Type B pancreatic cell (in vitro differentiated cells): ENCODE measurements around the gene ICAM3. TPM values are rescaled to one million over a fixed set of nuclear protein-coding genes. Genes with fewer than 3 reads are reported as not detected.

Experiments
- DNase-seq: peaks from one replicate; pipeline ENCODE4 v3.0.0; 2021; ENCODE audit warnings: mixed read lengths; ENCODE audit not compliant: unreplicated experiment; ENCODE audit errors: extremely low spot score
- H3K27ac Mint-ChIP-seq: 2 replicates; pipeline ENCODE4 v1.8.0; 2021; ENCODE audit warnings: mild to moderate bottlenecking, mixed read lengths
- H3K27me3 Mint-ChIP-seq: 2 replicates; pipeline ENCODE4 v1.8.0; 2021; ENCODE audit warnings: mixed read lengths
- H3K36me3 Mint-ChIP-seq: 2 replicates; pipeline ENCODE4 v1.8.0; 2021; ENCODE audit warnings: mixed read lengths
- H3K4me1 Mint-ChIP-seq: one replicate; pipeline ENCODE4 v1.8.0; 2021; ENCODE audit warnings: mixed read lengths; ENCODE audit not compliant: unreplicated experiment
- H3K4me3 Mint-ChIP-seq: 2 replicates; pipeline ENCODE4 v1.8.0; 2021; ENCODE audit warnings: mild to moderate bottlenecking, mixed read lengths
- H3K9me3 Mint-ChIP-seq: 2 replicates; pipeline ENCODE4 v1.8.0; 2021; ENCODE audit warnings: mixed read lengths
- total RNA-seq: library from RNA; stranded (reverse); gene quantifications from 2 replicates; pipeline ENCODE4 v1.2.1, GENCODE V29; 2021; ENCODE audit warnings: low replicate concordance
- TF ChIP-seq, protein P1 (sequence below): fragments of 200-600 bp; sonication (generic); conservative IDR thresholded peaks from 2 replicates; pipeline ENCODE4 v1.5.0; 2021; ENCODE audit warnings: antibody characterized with exemption, mild to moderate bottlenecking

ICAM3 gene
- total RNA-seq, 1 donor from 2014 or later: 8.2 TPM

DNA sequence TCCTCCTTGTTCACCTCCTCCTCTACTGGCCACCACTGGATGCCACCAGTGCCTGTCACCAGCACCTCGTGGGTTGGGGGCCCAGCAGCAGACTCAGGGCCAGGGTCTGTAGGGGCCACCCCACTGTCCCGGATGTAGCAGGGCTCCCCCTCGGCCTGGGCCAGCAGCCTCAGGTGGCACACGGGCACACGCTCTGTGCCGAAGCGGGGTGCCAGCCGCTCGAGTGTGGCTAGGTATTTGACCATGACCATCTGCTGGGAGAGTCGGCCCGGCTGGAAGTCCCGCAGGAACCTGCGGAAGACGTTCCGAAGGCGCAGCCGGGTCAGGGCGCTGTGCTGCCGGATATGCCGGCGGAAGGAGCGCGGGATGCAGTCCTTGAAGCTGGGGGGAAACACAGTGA lies 26.1 kb upstream of the ICAM3 start:
- no peaks in the 10 kb centered on the region for H3K9me3 Mint-ChIP-seq
- no peak for DNase-seq
- no peaks in the 10 kb centered on the region for H3K27me3 Mint-ChIP-seq
- H3K27ac Mint-ChIP-seq: no peak overlapping the region
- H3K4me3 Mint-ChIP-seq: no peak overlapping the region
- H3K36me3 Mint-ChIP-seq: peaks cover 19% of the 10 kb centered on the region
- H3K4me1 Mint-ChIP-seq: no peaks in the 10 kb centered on the region
- TF ChIP-seq, protein P1, sequence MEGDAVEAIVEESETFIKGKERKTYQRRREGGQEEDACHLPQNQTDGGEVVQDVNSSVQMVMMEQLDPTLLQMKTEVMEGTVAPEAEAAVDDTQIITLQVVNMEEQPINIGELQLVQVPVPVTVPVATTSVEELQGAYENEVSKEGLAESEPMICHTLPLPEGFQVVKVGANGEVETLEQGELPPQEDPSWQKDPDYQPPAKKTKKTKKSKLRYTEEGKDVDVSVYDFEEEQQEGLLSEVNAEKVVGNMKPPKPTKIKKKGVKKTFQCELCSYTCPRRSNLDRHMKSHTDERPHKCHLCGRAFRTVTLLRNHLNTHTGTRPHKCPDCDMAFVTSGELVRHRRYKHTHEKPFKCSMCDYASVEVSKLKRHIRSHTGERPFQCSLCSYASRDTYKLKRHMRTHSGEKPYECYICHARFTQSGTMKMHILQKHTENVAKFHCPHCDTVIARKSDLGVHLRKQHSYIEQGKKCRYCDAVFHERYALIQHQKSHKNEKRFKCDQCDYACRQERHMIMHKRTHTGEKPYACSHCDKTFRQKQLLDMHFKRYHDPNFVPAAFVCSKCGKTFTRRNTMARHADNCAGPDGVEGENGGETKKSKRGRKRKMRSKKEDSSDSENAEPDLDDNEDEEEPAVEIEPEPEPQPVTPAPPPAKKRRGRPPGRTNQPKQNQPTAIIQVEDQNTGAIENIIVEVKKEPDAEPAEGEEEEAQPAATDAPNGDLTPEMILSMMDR: no peak

DNA sequence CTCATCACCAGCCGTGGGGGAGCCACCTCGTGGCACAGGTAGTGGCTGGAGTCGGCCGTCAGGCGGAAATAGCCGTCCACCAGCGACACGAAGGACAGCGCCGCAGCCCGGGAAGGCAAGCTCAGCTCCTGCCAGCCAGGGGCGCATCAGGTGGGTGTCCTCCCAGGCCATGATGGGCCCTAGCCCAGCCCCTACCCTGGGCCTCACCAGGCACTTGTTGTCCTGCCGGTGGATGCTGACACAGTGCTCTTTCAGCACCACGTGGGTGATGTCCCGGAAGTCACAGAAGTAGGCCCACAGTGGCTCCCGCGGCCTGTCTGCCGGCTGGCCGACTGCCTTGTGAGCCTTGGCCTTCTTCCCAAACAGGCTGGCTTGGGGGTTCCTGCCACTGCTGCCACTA lies 25.2 kb upstream of the ICAM3 start:
- no peak overlapping the region for H3K4me3 Mint-ChIP-seq
- TF ChIP-seq, protein P1: no peak
- no peak overlapping the region for H3K27ac Mint-ChIP-seq
- H3K9me3 Mint-ChIP-seq: no peaks in the 10 kb centered on the region
- DNase-seq: no peak
- no peaks in the 10 kb centered on the region for H3K27me3 Mint-ChIP-seq
- no peaks in the 10 kb centered on the region for H3K4me1 Mint-ChIP-seq
- peaks cover 19% of the 10 kb centered on the region for H3K36me3 Mint-ChIP-seq

DNA sequence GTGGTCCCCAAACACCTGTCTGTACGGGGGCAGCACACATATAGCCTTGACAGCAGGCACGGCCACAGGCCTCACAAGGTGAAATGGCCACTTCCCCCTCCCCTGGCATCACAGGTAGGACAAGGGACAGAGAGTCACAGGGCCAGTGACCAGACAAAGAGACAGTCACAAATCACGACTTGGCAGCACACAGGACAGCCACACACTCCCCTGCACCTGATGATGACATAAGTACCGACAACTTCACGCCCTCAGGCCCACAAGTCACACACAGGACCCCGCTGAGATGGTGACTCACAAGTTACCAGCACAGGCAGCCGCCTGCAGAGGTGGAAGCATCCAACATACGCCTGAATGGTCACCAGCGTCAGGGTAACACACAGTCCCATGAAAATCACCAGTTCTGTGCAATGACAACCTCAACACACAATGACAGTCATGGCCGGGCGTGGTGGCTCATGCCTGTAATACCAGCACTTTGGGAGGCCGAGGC lies 24.4 kb upstream of the ICAM3 start:
- H3K27ac Mint-ChIP-seq: no peak overlapping the region
- TF ChIP-seq, protein P1: no peak
- H3K4me3 Mint-ChIP-seq: no peak overlapping the region
- no peaks in the 10 kb centered on the region for H3K4me1 Mint-ChIP-seq
- H3K9me3 Mint-ChIP-seq: no peaks in the 10 kb centered on the region
- no peak for DNase-seq
- no peaks in the 10 kb centered on the region for H3K27me3 Mint-ChIP-seq
- H3K36me3 Mint-ChIP-seq: peaks cover 14% of the 10 kb centered on the region

DNA sequence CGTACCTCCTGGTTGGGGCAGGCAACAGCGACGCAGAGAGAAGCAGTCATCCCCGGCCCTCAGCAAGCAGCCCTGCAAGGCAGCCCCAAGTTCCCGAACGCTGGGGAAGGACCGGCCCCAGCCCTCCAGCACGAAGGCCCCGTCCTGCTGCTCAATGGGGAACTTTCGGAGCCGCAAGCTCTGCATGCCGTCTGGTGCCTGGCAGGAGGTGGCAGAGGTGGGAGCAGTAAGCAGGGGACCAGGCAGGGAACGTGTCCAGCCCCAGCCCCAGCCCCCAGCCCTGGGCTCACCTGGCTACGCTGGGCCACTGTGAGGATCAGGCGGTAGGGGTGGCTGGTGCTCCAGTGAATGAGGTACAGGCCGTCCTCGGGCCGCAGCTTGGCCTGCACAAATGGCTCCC lies 22.8 kb upstream of the ICAM3 start:
- TF ChIP-seq, protein P1: no peak
- Mint-ChIP-seq H3K4me1 (no peaks in the 10 kb centered on the region), H3K9me3 (no peaks in the 10 kb centered on the region)

DNA sequence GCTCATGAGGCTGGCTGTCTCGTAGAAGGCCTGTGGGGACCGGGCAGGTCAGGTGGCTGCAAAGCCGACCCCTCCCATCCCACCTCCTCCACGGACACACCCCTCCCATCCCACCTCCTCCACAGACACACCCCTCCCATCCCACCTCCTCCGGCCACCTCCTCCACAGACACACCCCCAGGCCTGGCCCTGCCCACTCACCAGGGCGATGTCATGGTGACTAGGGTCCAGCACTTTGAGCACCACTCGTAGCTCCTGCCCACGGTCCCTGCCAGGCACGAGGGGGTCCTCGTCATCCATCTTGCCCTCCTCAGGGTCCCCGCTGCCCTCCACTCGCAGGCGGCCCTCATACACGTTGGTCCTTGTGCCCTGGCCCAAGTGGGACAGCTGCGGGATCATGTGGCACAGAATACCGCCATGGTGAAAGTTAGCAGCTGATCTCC lies 22.2 kb upstream of the ICAM3 start:
- Mint-ChIP-seq H3K36me3 (peaks cover 14% of the 10 kb centered on the region), H3K4me1 (no peaks in the 10 kb centered on the region), H3K27me3 (no peaks in the 10 kb centered on the region), H3K27ac (no peak overlapping the region), H3K9me3 (no peaks in the 10 kb centered on the region), H3K4me3 (no peak overlapping the region)
- no peak for DNase-seq
- TF ChIP-seq, protein P1: no peak

More for the DNA sequence above, 22.8 kb upstream of the ICAM3 start:
- Mint-ChIP-seq H3K27ac (no peak overlapping the region), H3K27me3 (no peaks in the 10 kb centered on the region), H3K4me3 (no peak overlapping the region), H3K36me3 (peaks cover 14% of the 10 kb centered on the region)
- DNase-seq: no peak

DNA sequence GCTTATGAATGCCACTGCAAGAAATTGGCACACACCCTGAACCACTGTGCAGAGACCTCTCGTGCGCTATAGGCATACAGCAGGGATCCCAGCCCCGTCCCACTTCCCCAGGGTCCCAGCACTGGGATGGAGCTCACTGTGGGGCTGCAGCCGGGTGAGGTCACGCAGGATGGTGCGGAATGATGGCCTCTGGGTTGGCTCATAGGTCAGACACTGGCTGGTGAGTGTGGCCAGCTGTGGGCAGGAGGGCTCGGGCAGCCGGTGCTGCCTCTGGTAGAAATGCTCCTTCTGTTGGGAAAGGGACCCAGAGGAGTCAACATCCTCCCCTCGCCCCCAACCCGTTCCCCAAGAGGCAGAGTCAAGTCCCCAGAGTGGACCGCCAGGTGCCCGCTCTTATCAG lies 17.0 kb upstream of the ICAM3 start:
- Mint-ChIP-seq H3K27ac (no peak overlapping the region), H3K9me3 (no peaks in the 10 kb centered on the region), H3K4me1 (peaks cover 13% of the 10 kb centered on the region), H3K36me3 (peaks cover 14% of the 10 kb centered on the region), H3K27me3 (no peaks in the 10 kb centered on the region), H3K4me3 (no peak overlapping the region)
- DNase-seq: no peak
- TF ChIP-seq, protein P1: no peak
